ENCODE measurements around the gene BABAM2.
A peak's percentile ranks its signal among the peaks of the same experiment; 100 is the strongest.

The BABAM2 gene

DNA sequence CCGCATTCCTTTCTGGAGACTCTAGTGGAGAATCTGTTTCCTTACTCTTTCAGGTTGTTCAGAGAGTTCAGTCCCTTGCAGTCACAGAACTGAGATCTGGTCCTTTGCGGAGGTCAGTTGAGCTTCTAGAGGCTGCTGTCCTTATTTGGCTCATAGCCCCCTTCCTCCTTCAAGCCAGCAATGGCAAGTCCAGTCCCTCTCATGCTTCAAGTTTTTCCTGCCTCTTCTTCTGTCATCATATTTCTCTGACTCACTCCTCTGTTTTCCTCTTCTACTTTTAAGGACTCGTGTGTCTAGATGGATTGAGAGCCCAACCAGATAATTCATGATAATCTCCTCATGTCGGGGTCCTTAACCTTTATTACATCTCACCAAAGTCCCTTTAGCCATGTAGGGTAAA is 328.6 kb downstream of the BABAM2 start:
- no peaks in the 10 kb centered on the region for H3K9me3 Mint-ChIP-seq
- H3K27ac Mint-ChIP-seq: no peak overlapping the region
- DNase-seq (no peak), ATAC-seq (no peak)
- H3K4me3 Mint-ChIP-seq: no peak overlapping the region
- H3K27me3 Mint-ChIP-seq: no peaks in the 10 kb centered on the region
- no peaks in the 10 kb centered on the region for H3K4me1 Mint-ChIP-seq

GRCh38 chr2:28219758-28220368 is 329.3 kb downstream of the BABAM2 start:
- ATAC-seq (no peak), DNase-seq (no peak)
- Mint-ChIP-seq H3K27ac (no peak overlapping the region), H3K27me3 (no peaks in the 10 kb centered on the region), H3K4me1 (peaks cover 2% of the 10 kb centered on the region), H3K4me3 (no peak overlapping the region), H3K9me3 (no peaks in the 10 kb centered on the region)

DNA sequence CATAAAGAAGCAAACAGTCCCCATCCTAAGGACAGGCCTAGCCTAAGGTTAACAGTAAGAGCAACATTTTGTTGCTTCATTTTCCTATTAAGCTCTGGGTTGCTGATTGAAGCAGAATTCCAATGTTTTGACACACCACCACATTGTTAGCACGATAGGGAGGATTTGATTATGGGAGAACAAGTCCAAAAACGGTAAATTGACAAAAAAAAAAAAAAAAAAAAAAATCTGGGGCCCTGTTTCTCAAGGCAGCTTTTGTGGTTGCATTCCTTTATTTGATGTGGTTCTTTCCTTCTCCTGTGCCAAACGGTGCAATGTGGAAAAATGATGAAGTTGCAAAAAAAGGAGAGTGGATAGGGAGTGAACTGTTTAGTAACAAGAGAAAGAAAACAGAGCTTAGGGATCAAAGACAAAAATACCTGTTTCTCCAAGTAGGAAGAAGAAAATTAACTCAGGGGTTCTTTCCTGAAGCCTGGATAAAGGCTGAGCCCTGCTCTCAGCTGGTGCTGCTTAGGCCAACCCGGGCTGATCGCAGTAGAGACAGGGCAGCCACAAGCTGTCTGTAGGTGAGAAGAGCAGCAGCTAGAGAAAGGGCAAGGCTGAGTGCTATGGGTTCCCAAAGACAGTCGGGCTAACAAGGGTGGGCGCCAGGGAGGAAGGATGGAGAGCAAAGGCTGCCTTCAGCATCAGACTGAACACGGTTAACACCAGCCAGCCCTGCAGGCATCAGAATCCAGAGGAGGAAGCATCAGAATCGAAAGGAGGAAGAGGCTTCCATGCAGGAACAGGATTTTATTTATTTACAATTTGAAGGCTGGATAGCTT is 334.3 kb downstream of the BABAM2 start:
- Mint-ChIP-seq H3K4me3 (no peak overlapping the region), H3K27ac (peak overlapping the region in 1 of 2 donors; percentile 55), H3K27me3 (no peaks in the 10 kb centered on the region), H3K4me1 (peaks cover 12% of the 10 kb centered on the region), H3K9me3 (no peaks in the 10 kb centered on the region)
- ATAC-seq (no peak), DNase-seq (no peak)

- DNase-seq (no peak), ATAC-seq (no peak)
- H3K4me1 Mint-ChIP-seq: peaks cover 12% of the 10 kb centered on the region
- H3K27me3 Mint-ChIP-seq: no peaks in the 10 kb centered on the region
- H3K27ac Mint-ChIP-seq: no peak overlapping the region
- no peaks in the 10 kb centered on the region for H3K9me3 Mint-ChIP-seq
- no peak overlapping the region for H3K4me3 Mint-ChIP-seq
These were observed 335.0 kb downstream of the BABAM2 start for GRCh38 chr2:28225473-28226080.

DNA sequence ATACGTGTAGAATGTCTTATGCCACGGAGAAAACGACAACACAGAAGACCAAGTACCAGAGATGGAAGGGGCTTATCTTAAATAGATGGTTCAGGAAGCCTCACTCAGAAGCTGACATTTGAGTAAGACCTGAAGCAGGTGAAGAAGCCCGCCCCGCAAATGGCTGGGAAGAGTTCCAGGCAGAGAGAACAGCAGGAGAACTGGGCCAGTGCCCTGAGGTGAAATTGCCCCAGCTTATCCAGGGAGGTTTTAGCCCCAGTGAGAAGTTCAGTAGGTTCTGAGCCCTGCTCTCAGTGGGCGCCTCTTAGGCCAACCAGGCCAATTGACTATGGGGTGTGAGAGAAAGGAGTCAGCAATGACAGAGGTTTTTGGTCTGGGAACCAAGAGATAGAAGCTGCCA is 336.0 kb downstream of the BABAM2 start:
- Mint-ChIP-seq H3K4me1 (peaks cover 12% of the 10 kb centered on the region), H3K4me3 (no peak overlapping the region), H3K27ac (no peak overlapping the region), H3K9me3 (no peaks in the 10 kb centered on the region), H3K27me3 (no peaks in the 10 kb centered on the region)
- DNase-seq (no peak), ATAC-seq (no peak)

DNA sequence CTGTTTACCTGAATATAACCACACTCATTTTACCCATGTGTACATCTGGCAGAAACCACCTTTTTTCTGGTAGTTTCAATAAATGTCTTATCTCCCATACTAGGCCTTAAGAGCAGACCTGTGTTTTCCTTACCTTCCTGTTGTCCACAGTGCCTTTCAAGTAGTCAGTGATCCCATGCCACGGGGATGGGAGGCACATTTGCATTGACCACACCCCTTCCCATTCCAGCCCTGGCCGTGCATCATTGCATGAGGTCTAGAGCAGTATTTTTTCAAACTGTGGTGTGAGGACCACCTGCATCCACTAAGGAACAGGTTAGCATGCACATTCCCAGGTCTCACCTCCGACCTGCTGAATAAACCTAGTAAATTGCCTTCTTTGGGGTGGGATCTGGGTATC is 337.0 kb downstream of the BABAM2 start:
- Mint-ChIP-seq H3K4me1 (peaks cover 12% of the 10 kb centered on the region), H3K4me3 (no peak overlapping the region), H3K27me3 (no peaks in the 10 kb centered on the region), H3K9me3 (no peaks in the 10 kb centered on the region), H3K27ac (no peak overlapping the region)
- ATAC-seq: no peak
- no peak for DNase-seq

DNA sequence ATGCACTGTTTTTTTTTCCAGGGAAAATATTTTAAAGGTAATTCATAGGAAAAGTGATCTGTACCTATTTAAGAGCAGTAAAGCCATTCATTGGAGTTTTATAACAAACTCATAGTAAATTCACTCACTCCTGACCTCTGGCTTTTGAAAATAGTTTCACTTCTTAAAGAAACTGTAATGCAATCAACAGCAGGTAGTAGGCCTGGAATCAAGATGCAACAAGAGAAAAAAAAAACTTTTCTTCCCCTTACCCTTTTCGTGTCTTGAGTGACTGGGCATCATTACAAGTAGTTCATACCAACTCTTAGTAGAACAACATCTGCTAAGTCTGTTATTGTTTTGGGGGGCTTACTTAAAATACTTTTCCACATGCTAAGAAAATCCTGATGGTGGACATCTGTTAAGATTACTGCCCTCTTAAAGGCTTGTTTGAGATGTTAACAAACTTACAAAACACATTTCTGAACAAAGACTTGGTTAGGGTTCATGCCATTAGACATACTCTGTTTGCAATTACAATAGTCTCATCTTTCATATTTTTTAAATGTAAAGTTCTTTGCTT is 338.0 kb downstream of the BABAM2 start:
- DNase-seq (no peak), ATAC-seq (no peak)
- Mint-ChIP-seq H3K9me3 (no peaks in the 10 kb centered on the region), H3K27me3 (no peaks in the 10 kb centered on the region), H3K4me3 (no peak overlapping the region), H3K27ac (no peak overlapping the region), H3K4me1 (peaks cover 12% of the 10 kb centered on the region)

DNA sequence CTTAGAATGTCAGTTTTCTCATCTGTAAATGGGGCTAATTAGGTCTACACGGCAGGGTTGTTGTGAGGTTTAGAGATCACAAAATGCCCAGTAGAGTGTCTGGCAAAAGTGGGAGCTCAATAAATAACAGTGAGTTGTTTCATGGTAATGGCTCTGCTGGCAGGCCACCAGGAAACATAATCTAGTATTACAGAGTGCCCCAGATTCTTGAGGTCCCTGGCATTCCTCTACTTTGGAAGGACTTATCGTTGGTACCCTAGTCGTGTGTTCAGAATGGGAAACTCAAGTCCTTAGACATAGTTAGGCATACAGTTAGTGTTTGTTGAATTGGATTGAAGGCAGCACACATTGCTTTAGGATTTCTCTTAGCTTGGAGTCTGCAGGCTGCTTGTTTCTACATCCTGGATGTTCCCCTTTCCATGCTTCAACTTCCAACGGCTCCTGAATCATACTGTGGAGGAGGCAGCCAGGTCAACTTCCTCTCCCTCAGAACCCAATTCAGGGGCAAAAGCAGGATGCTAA is 340.6 kb downstream of the BABAM2 start:
- DNase-seq (no peak), ATAC-seq (no peak)
- H3K27ac Mint-ChIP-seq: no peak overlapping the region
- H3K4me1 Mint-ChIP-seq: peaks cover 5% of the 10 kb centered on the region
- no peak overlapping the region for H3K4me3 Mint-ChIP-seq
- H3K9me3 Mint-ChIP-seq: no peaks in the 10 kb centered on the region
- no peaks in the 10 kb centered on the region for H3K27me3 Mint-ChIP-seq

DNA sequence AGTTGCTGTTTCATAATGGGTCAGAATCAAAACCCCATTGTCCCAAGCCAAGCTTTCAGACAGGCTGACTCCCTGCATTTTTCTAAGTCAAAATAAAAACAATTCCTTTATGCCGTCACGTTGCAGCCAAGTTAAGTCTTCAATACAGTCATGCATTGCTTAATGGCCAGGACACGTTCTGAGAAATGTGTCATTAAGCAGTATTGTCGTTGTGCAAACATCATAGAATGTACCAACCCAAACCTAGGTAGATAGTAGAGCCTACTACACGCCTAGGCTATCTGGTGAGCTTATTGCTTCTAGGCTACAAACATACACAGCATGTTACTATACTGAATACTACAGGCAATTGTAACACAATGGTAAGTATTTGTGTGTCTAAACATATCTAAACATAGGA is 341.8 kb downstream of the BABAM2 start:
- no peak for DNase-seq
- no peak overlapping the region for H3K27ac Mint-ChIP-seq
- H3K4me1 Mint-ChIP-seq: peaks cover 4% of the 10 kb centered on the region
- no peaks in the 10 kb centered on the region for H3K27me3 Mint-ChIP-seq
- H3K4me3 Mint-ChIP-seq: no peak overlapping the region
- no peak for ATAC-seq
- no peaks in the 10 kb centered on the region for H3K9me3 Mint-ChIP-seq

DNA sequence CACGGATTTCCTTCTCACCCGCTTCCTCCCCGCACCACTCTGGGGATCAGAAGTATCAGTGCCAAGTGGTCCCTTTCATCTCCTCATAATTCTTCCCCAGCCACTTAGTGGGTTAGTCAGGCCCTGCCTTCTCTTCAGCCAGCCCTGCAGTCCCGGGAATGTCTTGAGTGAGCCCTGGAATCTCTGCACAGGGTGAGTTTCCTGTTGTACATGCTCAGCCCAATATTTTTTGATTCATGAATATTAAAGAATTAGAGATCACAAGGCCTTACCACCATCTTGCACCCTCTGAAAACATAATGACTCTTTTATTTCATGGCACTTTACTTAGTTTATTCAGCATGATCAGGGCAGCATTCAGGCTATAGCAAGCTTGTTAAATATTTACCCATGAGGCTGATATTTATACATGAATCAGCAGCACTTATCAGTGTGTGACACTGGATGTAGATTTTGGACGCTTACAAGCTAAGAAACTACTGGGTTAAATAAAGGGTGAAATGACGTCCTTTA is 342.7 kb downstream of the BABAM2 start:
- H3K27ac Mint-ChIP-seq: no peak overlapping the region

DNA sequence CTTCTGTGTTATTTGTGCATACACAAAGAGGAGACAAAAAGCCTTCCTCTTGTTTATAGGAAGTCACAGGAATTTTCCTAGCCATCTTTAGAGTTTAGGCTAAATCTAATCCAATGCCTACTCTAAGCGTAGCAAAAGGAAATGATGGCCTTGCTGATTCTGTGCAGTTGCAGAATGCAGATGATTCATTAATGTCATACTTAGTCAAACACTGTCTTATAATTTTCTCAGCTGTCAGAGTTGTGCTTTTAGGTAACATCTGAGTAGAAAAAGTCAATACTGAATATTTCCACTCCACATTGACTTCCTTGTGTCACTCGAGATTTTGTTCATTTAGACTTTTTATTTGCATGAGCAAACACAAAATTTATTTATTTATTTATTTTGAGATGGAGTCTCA is 344.3 kb downstream of the BABAM2 start:
- DNase-seq: no peak
- Mint-ChIP-seq H3K27ac (no peak overlapping the region), H3K4me3 (no peak overlapping the region), H3K9me3 (no peaks in the 10 kb centered on the region), H3K4me1 (no peaks in the 10 kb centered on the region), H3K27me3 (no peaks in the 10 kb centered on the region)
- ATAC-seq: no peak

More for the DNA sequence above, 342.7 kb downstream of the BABAM2 start:
- no peak for ATAC-seq
- no peak for DNase-seq
- H3K9me3 Mint-ChIP-seq: no peaks in the 10 kb centered on the region
- H3K4me1 Mint-ChIP-seq: no peaks in the 10 kb centered on the region
- no peaks in the 10 kb centered on the region for H3K27me3 Mint-ChIP-seq
- no peak overlapping the region for H3K4me3 Mint-ChIP-seq

- ATAC-seq: no peak
These were observed 348.7 kb downstream of the BABAM2 start for GRCh38 chr2:28239207-28239606.

GRCh38 chr2:28240937-28241336 is 350.4 kb downstream of the BABAM2 start:
- Mint-ChIP-seq H3K9me3 (no peaks in the 10 kb centered on the region), H3K27me3 (no peaks in the 10 kb centered on the region), H3K4me3 (no peak overlapping the region), H3K4me1 (no peaks in the 10 kb centered on the region), H3K27ac (no peak overlapping the region)
- ATAC-seq (no peak), DNase-seq (no peak)

More at GRCh38 chr2:28239207-28239606, 348.7 kb downstream of the BABAM2 start:
- no peak overlapping the region for H3K27ac Mint-ChIP-seq
- H3K4me1 Mint-ChIP-seq: no peaks in the 10 kb centered on the region
- no peak for DNase-seq
- no peaks in the 10 kb centered on the region for H3K27me3 Mint-ChIP-seq
- H3K4me3 Mint-ChIP-seq: no peak overlapping the region
- no peaks in the 10 kb centered on the region for H3K9me3 Mint-ChIP-seq

DNA sequence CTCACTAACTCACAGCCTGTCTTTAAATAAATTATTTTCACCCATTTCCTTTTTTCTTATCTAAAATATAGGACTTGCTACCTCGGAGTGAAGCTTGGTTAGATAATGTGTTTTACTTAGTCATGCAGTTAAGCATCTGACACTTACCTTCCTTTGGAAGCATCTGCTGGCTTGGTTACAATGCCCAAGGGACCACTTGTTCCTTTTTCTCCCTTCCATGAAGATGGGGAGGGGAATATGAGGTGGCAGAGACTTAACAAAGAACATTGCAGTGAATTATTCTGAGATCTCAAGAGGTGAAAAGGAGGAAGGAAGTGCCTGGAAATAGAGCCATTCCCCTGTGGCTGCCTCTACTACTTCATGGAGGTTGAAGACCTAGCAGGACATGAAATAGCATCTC is 356.8 kb downstream of the BABAM2 start:
- H3K4me1 Mint-ChIP-seq: peaks cover 16% of the 10 kb centered on the region
- H3K9me3 Mint-ChIP-seq: no peaks in the 10 kb centered on the region
- DNase-seq (no peak), ATAC-seq (no peak)
- no peaks in the 10 kb centered on the region for H3K27me3 Mint-ChIP-seq
- H3K27ac Mint-ChIP-seq: peak overlapping the region in 1 of 2 donors; percentile 78
- no peak overlapping the region for H3K4me3 Mint-ChIP-seq

DNA sequence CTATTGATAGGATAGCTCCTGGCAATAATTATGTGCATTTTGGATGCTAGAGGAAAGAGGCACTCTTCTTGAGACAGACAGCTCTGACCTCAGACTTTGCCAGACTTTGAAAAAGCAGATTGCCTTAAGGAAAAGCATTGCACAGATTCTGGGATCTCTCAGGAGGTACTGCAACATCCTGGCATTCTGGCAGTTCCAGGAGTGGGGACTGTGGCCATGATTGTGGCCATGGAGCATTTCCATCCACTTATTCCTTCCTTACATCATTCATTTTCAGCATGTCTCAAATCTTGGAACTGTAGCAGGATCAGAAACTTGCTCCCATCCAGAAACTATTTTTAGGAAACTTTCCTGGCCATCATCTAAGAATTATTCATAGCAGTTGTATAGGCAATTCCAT is 357.2 kb downstream of the BABAM2 start:
- no peak for DNase-seq
- Mint-ChIP-seq H3K9me3 (no peaks in the 10 kb centered on the region), H3K4me3 (no peak overlapping the region), H3K27ac (no peak overlapping the region), H3K4me1 (peaks cover 20% of the 10 kb centered on the region), H3K27me3 (no peaks in the 10 kb centered on the region)
- no peak for ATAC-seq

GRCh38 chr2:28248511-28248910 is 358.0 kb downstream of the BABAM2 start:
- no peak for ATAC-seq
- Mint-ChIP-seq H3K4me1 (peaks cover 28% of the 10 kb centered on the region), H3K4me3 (no peak overlapping the region), H3K27me3 (no peaks in the 10 kb centered on the region), H3K9me3 (no peaks in the 10 kb centered on the region), H3K27ac (no peak overlapping the region)
- no peak for DNase-seq

Measured in stimulated activated naive CD8-positive, alpha-beta T cell treated with anti-CD3 and anti-CD28 coated beads, Interleukin-15, amount 100 ng/mL, for 72 hours (primary cell).